Measurements from ENCODE around the gene CEP112.

Gene CEP112

DNA sequence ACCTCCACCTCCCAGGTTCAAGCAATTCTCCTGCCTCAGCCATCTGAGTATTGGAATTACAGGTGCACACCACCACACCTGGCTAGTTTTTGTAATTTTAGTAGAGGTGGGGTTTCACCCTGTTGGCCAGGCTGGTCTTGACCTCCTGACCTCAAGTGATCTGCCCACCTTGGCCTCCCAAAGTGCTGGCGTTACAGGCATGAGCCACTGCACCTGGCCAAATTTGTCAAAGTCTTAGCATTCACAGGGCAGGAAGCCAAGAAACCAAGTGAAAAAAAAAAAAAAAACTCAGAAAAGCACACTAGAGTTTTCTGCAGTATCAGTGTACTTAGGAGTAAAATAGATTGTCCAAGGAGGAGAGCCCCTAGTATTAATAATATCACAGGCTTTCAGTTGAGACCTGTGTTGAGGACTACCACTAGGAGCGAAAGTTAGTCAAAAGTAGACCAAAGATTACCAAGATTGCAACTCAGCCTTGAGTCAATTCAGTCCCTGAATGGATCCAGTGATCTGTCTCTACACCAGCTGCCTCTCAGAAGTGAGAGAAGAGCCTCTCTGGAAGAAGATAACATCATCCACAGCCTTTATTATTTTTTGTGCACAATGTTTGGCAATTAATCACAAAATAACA is 159.7 kb downstream of the CEP112 start:
- WGBS (ENCODE audit: insufficient coverage, insufficient read length), result no CpG with 5 or more reads among the region's 2 CpGs
- Histone ChIP-seq H3K27me3 (ENCODE audit: control insufficient read depth, insufficient read depth, low read length) (no peaks in the 10 kb centered on the region), H3K27ac (ENCODE audit: low read length) (no peak overlapping the region), H3K36me3 (ENCODE audit: control insufficient read depth, insufficient read depth, low read length) (no peaks in the 10 kb centered on the region), H3K9me3 (ENCODE audit: control insufficient read depth, insufficient read depth, low read length) (no peaks in the 10 kb centered on the region), H3K4me1 (ENCODE audit: control insufficient read depth, insufficient read depth, low read length) (no peaks in the 10 kb centered on the region), H3K4me3 (ENCODE audit: low read length) (no peak overlapping the region)
- no peak for DNase-seq (ENCODE audit: low read depth, low spot score)

DNA sequence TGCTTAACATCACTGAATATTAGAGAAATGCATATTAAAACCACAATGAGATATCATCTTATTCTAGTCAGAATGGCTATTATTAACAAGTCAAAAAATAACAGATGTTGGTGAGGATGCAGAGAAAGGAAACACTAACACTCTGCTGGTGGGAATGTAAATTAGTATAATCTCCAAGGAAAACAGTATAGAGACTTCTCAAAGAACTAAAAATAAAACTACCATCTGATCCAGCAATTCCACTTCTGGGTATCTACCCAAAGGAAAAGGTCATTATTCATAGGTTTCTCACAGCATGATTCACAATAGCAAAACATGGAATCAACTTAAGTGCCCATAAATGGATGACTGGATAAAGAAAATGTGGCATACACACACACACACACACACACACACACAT is 166.4 kb downstream of the CEP112 start:
- Histone ChIP-seq H3K9me3 (ENCODE audit: control insufficient read depth, insufficient read depth, low read length) (no peaks in the 10 kb centered on the region), H3K4me3 (ENCODE audit: low read length) (no peak overlapping the region), H3K27me3 (ENCODE audit: control insufficient read depth, insufficient read depth, low read length) (no peaks in the 10 kb centered on the region), H3K4me1 (ENCODE audit: control insufficient read depth, insufficient read depth, low read length) (no peaks in the 10 kb centered on the region), H3K36me3 (ENCODE audit: control insufficient read depth, insufficient read depth, low read length) (no peaks in the 10 kb centered on the region), H3K27ac (ENCODE audit: low read length) (no peak overlapping the region)
- DNase-seq (ENCODE audit: low read depth, low spot score), result no peak

DNA sequence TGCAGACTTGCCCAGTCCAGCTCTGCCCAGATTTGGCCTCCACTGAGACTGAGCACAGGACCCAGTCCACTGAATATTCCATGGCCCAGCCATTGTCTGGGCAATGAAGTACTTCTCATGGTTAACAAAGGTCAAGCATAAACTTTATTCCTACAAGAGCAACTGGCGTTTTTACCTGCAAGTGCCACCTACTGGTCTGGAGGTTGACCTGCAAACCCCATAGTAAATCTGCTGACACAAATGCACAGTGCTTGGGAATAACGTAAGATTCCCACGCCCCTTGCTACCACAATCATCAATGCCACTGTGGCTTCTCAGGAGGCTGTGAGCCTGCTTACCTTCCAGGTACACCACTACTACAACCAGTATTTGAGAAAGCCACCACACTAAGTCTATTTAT is 170.2 kb downstream of the CEP112 start:
- DNase-seq (ENCODE audit: low read depth, low spot score), result no peak
- Histone ChIP-seq H3K4me1 (ENCODE audit: control insufficient read depth, insufficient read depth, low read length) (no peaks in the 10 kb centered on the region), H3K9me3 (ENCODE audit: control insufficient read depth, insufficient read depth, low read length) (no peaks in the 10 kb centered on the region), H3K4me3 (ENCODE audit: low read length) (no peak overlapping the region), H3K27ac (ENCODE audit: low read length) (no peak overlapping the region), H3K27me3 (ENCODE audit: control insufficient read depth, insufficient read depth, low read length) (no peaks in the 10 kb centered on the region), H3K36me3 (ENCODE audit: control insufficient read depth, insufficient read depth, low read length) (no peaks in the 10 kb centered on the region)
- no CpG with 5 or more reads among the region's 3 CpGs for WGBS (ENCODE audit: insufficient coverage, insufficient read length)

DNA sequence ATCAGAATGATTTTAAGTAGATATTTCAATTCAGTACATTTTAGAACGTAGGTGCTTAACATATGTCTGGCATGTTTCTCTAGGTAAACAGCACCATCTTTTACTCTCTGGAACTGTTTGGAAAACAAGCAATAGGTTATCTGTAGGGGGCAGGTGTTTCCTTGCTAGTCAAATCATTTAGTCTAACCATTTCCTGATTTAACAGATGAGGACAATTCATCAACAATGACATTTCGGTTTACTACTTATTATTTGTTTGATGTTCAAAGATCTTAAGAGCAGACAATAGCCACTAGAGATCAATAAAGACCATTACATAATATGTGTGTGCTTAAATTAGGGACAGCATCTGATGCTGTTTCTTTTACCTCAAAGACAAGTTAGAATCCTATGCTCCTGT is 173.1 kb downstream of the CEP112 start:
- Histone ChIP-seq H3K4me3 (ENCODE audit: low read length) (no peak overlapping the region), H3K27ac (ENCODE audit: low read length) (no peak overlapping the region), H3K9me3 (ENCODE audit: control insufficient read depth, insufficient read depth, low read length) (no peaks in the 10 kb centered on the region), H3K27me3 (ENCODE audit: control insufficient read depth, insufficient read depth, low read length) (no peaks in the 10 kb centered on the region), H3K4me1 (ENCODE audit: control insufficient read depth, insufficient read depth, low read length) (no peaks in the 10 kb centered on the region), H3K36me3 (ENCODE audit: control insufficient read depth, insufficient read depth, low read length) (no peaks in the 10 kb centered on the region)
- no peak for DNase-seq (ENCODE audit: low read depth, low spot score)
- WGBS (ENCODE audit: insufficient coverage, insufficient read length), result no CpG with 5 or more reads among the region's 2 CpGs

DNA sequence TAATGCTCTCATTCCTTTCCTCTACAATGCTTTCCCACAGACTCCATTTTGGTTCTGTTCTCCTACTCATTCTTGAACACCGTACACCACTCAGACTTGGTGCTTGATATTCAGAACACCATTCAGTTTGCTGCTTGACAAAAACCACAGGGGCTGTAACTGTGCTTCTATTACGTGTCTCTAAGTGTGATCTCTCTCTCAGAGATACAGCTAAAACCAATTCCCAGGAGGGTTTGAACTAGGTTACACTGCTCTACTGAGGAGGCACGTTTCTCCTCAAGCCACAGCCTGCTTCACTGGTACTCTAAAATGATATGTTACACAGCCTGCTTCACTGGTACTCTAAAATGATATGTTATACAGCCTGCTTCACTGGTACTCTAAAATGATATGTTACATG is 175.7 kb downstream of the CEP112 start:
- Histone ChIP-seq H3K27ac (ENCODE audit: low read length) (no peak overlapping the region), H3K27me3 (ENCODE audit: control insufficient read depth, insufficient read depth, low read length) (no peaks in the 10 kb centered on the region)
- no CpG with 5 or more reads among the region's 3 CpGs for WGBS (ENCODE audit: insufficient coverage, insufficient read length)

DNA sequence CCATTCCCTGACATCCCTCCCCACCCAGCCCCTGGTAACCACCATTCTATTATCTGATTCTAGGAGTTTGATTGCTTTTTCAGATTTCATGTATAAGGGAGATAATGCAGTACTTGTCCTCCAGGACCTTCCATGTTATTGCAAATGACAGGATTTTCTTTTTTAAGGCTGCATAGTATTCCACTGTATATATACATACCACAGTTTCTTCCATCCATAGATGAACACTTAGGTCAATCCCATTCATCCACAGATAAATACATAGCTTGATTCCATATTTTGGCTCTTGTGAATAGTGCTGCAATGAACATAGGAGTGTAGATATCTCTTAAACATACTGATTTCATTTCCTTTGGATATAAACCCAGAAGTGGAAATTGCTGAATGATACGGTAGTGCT is 183.3 kb downstream of the CEP112 start:
- Histone ChIP-seq H3K27me3 (ENCODE audit: control insufficient read depth, insufficient read depth, low read length) (no peaks in the 10 kb centered on the region), H3K4me3 (ENCODE audit: low read length) (no peak overlapping the region), H3K9me3 (ENCODE audit: control insufficient read depth, insufficient read depth, low read length) (no peaks in the 10 kb centered on the region), H3K4me1 (ENCODE audit: control insufficient read depth, insufficient read depth, low read length) (no peaks in the 10 kb centered on the region), H3K27ac (ENCODE audit: low read length) (no peak overlapping the region), H3K36me3 (ENCODE audit: control insufficient read depth, insufficient read depth, low read length) (no peaks in the 10 kb centered on the region)
- DNase-seq (ENCODE audit: low read depth, low spot score), result no peak
- no CpG with 5 or more reads among the region's 1 CpG for WGBS (ENCODE audit: insufficient coverage, insufficient read length)

More for the DNA sequence above, 175.7 kb downstream of the CEP112 start:
- H3K4me3 ChIP-seq (ENCODE audit: low read length), result no peak overlapping the region
- H3K4me1 ChIP-seq (ENCODE audit: control insufficient read depth, insufficient read depth, low read length), result no peaks in the 10 kb centered on the region
- no peaks in the 10 kb centered on the region for H3K9me3 ChIP-seq (ENCODE audit: control insufficient read depth, insufficient read depth, low read length)
- no peak for DNase-seq (ENCODE audit: low read depth, low spot score)
- no peaks in the 10 kb centered on the region for H3K36me3 ChIP-seq (ENCODE audit: control insufficient read depth, insufficient read depth, low read length)

DNA sequence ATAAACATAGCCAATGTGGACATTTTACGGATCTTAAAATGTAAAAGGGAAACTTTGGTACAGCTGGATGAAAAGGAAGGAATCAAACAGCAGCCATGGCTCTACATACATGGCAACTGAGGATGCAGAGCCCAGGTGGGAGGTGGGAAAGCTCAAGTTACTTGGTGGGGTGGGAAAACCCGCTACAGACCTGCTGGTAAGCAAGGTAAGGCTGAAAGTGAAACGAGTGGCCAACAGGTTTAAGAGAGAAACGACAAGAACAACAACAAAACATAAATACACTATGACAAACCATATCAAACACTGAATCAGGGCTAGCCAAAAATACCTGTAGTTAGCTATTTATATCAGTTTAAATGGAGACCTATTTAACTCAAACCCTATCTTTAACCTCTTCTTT is 185.3 kb downstream of the CEP112 start:
- Histone ChIP-seq H3K36me3 (ENCODE audit: control insufficient read depth, insufficient read depth, low read length) (no peaks in the 10 kb centered on the region), H3K27ac (ENCODE audit: low read length) (no peak overlapping the region), H3K27me3 (ENCODE audit: control insufficient read depth, insufficient read depth, low read length) (no peaks in the 10 kb centered on the region), H3K9me3 (ENCODE audit: control insufficient read depth, insufficient read depth, low read length) (no peaks in the 10 kb centered on the region), H3K4me3 (ENCODE audit: low read length) (no peak overlapping the region), H3K4me1 (ENCODE audit: control insufficient read depth, insufficient read depth, low read length) (no peaks in the 10 kb centered on the region)
- no CpG with 5 or more reads among the region's 4 CpGs for WGBS (ENCODE audit: insufficient coverage, insufficient read length)
- no peak for DNase-seq (ENCODE audit: low read depth, low spot score)

DNA sequence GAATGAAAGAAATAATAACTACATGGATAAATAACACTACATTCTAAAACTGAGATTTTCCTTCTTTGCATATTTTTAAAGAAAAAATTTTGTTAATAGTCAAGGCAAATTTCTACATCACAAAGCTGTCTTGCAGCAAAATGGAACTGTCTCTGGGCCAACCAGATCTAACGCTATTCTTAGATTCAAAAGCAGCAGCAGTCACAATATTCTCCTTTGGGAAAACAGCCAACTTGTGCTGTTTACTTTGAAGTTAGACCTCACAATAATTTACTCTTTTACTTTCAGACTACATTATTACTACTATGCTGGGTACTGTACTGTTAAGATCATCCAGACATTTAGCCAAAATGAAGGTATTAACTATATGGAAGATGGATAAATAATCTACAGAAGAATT is 189.1 kb downstream of the CEP112 start:
- Histone ChIP-seq H3K27me3 (ENCODE audit: control insufficient read depth, insufficient read depth, low read length) (no peaks in the 10 kb centered on the region), H3K4me1 (ENCODE audit: control insufficient read depth, insufficient read depth, low read length) (no peaks in the 10 kb centered on the region), H3K36me3 (ENCODE audit: control insufficient read depth, insufficient read depth, low read length) (no peaks in the 10 kb centered on the region), H3K4me3 (ENCODE audit: low read length) (no peak overlapping the region), H3K9me3 (ENCODE audit: control insufficient read depth, insufficient read depth, low read length) (no peaks in the 10 kb centered on the region), H3K27ac (ENCODE audit: low read length) (no peak overlapping the region)
- no peak for DNase-seq (ENCODE audit: low read depth, low spot score)
- no CpG with 5 or more reads among the region's 1 CpG for WGBS (ENCODE audit: insufficient coverage, insufficient read length)

DNA sequence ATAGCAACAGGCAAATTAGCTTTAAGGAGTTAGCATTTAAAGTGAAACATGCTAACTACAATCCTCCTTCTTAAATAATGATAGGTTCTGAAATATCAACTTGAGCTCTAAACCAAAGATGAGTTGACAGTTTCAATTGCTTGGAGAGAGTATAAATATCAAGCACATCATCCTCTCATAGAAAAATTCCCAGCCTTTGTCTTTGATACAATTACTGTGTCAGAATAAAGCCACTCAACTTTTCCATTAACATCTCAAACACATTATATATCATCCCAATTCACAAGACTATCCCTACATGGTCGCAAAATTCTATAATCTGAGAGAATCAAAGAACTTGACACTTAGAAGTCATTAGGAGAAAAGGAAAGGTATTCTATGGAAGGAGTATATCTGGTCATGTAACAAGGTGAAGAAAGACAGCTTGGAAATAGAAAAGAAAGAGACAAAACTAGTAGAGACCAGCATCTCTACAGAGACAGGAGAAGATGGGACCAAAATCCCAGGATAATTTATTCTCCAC is 189.8 kb downstream of the CEP112 start:
- Histone ChIP-seq H3K4me3 (ENCODE audit: low read length) (no peak overlapping the region), H3K27me3 (ENCODE audit: control insufficient read depth, insufficient read depth, low read length) (no peaks in the 10 kb centered on the region), H3K4me1 (ENCODE audit: control insufficient read depth, insufficient read depth, low read length) (no peaks in the 10 kb centered on the region), H3K9me3 (ENCODE audit: control insufficient read depth, insufficient read depth, low read length) (no peaks in the 10 kb centered on the region), H3K36me3 (ENCODE audit: control insufficient read depth, insufficient read depth, low read length) (no peaks in the 10 kb centered on the region), H3K27ac (ENCODE audit: low read length) (no peak overlapping the region)
- WGBS (ENCODE audit: insufficient coverage, insufficient read length), result 100% methylated on average over 1 of the region's 1 CpG
- no peak for DNase-seq (ENCODE audit: low read depth, low spot score)

DNA sequence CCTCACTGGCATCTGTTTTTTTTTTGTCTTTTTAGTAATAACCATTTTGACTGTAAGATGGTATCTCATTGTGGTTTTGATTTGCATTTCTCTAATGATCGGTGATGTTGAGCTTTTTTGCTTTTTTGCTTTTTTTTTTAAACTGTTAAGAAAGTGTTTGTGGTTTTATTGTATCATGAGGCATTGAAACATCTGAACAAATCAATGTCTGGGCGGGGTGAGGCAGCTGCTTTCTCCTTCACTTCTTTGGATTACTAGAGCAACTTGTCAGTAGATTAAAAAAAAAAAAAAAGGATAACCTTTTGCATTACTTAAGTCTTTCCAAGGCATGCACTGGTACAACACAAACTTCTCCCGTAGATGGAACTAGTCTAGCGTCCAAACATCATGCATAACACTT is 191.7 kb downstream of the CEP112 start:
- no peak for DNase-seq (ENCODE audit: low read depth, low spot score)
- Histone ChIP-seq H3K4me1 (ENCODE audit: control insufficient read depth, insufficient read depth, low read length) (no peaks in the 10 kb centered on the region), H3K9me3 (ENCODE audit: control insufficient read depth, insufficient read depth, low read length) (no peaks in the 10 kb centered on the region), H3K27me3 (ENCODE audit: control insufficient read depth, insufficient read depth, low read length) (no peaks in the 10 kb centered on the region), H3K27ac (ENCODE audit: low read length) (no peak overlapping the region), H3K36me3 (ENCODE audit: control insufficient read depth, insufficient read depth, low read length) (no peaks in the 10 kb centered on the region), H3K4me3 (ENCODE audit: low read length) (no peak overlapping the region)
- no CpG with 5 or more reads among the region's 4 CpGs for WGBS (ENCODE audit: insufficient coverage, insufficient read length)

DNA sequence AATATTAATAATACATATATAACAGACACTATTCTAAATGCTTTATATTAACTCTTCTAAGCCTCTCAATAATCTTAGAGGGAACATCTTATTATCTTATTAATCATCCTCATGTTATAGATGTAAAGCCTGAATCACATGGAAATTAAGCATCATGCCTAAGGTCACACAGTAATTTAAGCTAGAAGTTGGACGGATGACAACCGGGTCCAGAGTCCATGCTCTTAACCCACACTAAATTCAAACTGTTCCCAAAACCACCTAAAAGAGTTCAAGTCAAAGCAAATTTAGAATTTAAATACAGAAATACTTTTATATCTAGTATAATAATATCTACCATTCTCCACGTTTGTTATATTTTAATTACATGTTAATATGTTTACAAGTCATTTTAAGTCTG is 193.3 kb downstream of the CEP112 start:
- WGBS (ENCODE audit: insufficient coverage, insufficient read length), result no CpG with 5 or more reads among the region's 3 CpGs
- Histone ChIP-seq H3K4me3 (ENCODE audit: low read length) (no peak overlapping the region), H3K4me1 (ENCODE audit: control insufficient read depth, insufficient read depth, low read length) (no peaks in the 10 kb centered on the region), H3K36me3 (ENCODE audit: control insufficient read depth, insufficient read depth, low read length) (no peaks in the 10 kb centered on the region), H3K27me3 (ENCODE audit: control insufficient read depth, insufficient read depth, low read length) (no peaks in the 10 kb centered on the region), H3K9me3 (ENCODE audit: control insufficient read depth, insufficient read depth, low read length) (no peaks in the 10 kb centered on the region), H3K27ac (ENCODE audit: low read length) (no peak overlapping the region)
- DNase-seq (ENCODE audit: low read depth, low spot score), result no peak
